GM19351 (cell line): ENCODE data around the gene FAM167B.
"Not testable (repeated sequence)": the region's sequence is repeated elsewhere in the genome, so short reads cannot be mapped to it uniquely, and the experiment has no call there.

Experiments
- ATAC-seq: cut with Tn5 transposase; IDR thresholded peaks from one replicate; pipeline ENCODE4 v1.9.1; 2021; ENCODE audit warnings: mild to moderate bottlenecking, moderate library complexity; ENCODE audit not compliant: unreplicated experiment

FAM167B gene

GRCh38 chr1:32255072-32256071 lies 8.3 kb downstream of the FAM167B start:
- ATAC-seq: no peak

DNA sequence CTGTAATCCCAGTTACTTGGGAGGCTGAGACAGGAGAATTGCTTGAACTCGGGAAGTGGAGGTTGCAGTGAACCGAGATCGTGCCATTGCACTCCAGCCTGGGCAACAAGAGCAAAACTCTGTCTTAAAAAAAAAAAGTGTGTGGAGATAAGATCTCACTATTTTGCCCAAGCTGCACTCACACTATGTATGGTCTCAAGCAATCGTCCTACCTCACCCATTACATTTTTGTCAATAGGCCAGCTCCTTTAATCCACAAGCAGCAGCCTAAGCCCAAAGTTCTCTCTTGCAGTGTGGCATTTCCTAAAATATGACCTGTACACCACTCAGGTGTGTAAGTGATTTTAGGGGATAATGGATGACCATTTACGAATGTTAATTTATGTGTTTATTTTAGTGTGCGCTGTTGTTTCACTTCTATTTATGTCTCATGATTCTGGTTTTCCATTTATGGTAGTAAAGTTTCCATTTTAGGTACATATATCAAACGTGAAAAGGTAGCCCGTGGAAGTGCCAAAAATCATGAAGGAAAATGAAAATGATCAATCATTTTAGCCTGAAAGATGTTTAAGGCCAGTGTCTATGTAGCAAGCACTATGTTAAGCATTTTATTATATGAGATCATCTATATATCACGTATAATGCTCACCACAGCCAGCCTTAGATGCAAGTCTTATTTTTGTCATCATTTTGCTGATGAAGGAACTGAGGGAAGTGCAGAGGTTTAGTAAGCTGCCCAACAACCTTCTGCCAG lies 9.6 kb downstream of the FAM167B start:
- ATAC-seq: no peak

DNA sequence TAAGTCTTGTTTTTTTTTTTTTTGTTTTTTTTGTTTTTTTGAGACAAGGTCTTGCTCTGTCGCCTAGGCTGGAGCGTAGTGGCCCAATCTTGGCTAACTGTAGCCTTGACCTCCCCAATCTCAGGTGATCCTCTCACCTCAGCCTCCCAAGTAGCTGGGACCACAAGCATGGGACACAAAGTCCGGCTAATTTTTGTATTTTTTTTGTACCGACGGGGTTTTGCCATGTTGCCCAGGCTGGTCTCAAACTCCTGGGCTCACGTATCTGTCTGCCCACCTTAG lies 10.1 kb downstream of the FAM167B start:
- no peak for ATAC-seq

GRCh38 chr1:32263236-32263593 lies 16.2 kb downstream of the FAM167B start:
- ATAC-seq: not testable (repeated sequence)

DNA sequence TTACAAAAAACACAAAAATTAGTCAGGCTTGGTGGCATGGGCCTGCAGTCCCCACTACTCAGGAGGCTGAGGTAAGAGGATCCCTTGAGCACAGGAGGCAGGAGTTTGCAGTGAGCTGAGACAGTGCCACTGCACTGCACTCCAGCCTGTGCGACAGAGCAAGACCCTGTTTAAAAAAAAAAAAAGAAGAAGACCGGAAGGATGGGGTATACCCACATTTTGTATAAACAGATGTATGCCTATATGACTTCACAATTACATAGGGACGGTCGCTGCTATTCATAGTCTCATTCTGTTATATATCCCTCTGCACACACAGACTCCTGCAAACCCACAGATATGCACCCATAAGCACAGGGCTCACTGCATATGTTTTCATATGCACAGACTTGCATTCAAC lies 16.7 kb downstream of the FAM167B start:
- ATAC-seq: no peak

DNA sequence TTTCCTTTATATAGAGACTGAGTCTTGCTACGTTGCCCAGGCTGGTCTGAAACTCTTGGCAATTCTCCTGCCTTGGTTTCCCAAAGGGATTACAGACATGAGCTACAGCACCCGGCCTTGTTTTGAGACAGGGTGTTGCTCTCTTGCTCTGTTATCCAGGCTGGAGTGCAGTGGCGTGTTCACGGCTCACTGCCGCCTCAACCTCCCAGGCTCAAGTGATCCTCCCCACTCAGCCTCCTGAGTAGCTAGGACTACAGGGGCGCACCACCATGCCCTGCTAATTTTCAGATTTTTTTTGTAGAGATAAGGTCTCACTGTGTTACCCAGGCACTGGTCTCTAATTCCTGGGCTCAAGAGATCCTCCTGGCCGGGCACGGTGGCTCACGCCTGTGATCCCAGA lies 18.8 kb downstream of the FAM167B start:
- no peak for ATAC-seq

GRCh38 chr1:32266921-32267591 lies 20.0 kb downstream of the FAM167B start:
- ATAC-seq: no peak

- no peak for ATAC-seq
Observed at GRCh38 chr1:32269744-32270143, 22.7 kb downstream of the FAM167B start.

- ATAC-seq: no peak
Observed at GRCh38 chr1:32272557-32273390, 25.8 kb downstream of the FAM167B start.

DNA sequence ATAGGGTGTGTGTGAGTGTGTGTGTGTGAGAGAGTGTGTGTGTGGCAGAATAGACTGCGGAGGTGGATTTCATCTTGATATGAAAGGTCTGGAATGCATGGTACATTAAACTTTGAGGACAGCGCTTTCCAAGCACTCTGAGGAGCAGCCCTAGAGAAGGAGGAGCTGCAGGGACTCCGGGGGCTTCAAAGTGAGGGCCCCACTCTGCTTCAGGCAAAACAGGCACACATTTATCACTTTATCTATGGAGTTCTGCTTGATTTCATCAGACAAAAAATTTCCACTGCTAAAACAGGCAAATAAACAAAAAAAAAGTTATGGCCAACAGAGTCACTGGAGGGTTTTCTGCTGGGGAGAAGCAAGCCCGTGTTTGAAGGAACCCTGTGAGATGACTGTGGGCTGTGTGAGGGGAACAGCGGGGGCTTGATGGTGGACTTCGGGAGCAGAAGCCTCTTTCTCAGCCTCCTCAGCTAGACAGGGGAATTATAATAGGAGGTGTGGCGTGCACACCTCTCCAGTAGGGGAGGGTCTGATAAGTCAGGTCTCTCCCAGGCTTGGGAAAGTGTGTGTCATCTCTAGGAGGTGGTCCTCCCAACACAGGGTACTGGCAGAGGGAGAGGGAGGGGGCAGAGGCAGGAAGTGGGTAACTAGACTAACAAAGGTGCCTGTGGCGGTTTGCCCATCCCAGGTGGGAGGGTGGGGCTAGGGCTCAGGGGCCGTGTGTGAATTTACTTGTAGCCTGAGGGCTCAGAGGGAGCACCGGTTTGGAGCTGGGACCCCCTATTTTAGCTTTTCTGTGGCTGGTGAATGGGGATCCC lies 26.6 kb downstream of the FAM167B start:
- no peak for ATAC-seq

DNA sequence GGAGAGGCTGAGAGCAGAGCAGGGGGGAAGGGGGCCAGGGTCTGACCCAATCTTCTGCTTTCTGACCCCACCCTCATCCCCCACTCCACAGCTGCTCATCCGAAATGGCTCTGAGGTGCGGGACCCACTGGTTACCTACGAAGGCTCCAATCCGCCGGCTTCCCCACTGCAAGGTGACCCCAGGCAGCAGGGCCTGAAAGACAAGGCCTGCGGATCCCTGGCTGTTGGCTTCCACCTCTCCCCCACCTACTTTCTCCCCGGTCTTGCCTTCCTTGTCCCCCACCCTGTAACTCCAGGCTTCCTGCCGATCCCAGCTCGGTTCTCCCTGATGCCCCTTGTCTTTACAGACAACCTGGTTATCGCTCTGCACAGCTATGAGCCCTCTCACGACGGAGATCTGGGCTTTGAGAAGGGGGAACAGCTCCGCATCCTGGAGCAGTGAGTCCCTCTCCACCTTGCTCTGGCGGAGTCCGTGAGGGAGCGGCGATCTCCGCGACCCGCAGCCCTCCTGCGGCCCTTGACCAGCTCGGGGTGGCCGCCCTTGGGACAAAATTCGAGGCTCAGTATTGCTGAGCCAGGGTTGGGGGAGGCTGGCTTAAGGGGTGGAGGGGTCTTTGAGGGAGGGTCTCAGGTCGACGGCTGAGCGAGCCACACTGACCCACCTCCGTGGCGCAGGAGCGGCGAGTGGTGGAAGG lies 27.8 kb downstream of the FAM167B start:
- ATAC-seq: no peak

GRCh38 chr1:32275424-32275823 lies 28.4 kb downstream of the FAM167B start:
- ATAC-seq: no peak

DNA sequence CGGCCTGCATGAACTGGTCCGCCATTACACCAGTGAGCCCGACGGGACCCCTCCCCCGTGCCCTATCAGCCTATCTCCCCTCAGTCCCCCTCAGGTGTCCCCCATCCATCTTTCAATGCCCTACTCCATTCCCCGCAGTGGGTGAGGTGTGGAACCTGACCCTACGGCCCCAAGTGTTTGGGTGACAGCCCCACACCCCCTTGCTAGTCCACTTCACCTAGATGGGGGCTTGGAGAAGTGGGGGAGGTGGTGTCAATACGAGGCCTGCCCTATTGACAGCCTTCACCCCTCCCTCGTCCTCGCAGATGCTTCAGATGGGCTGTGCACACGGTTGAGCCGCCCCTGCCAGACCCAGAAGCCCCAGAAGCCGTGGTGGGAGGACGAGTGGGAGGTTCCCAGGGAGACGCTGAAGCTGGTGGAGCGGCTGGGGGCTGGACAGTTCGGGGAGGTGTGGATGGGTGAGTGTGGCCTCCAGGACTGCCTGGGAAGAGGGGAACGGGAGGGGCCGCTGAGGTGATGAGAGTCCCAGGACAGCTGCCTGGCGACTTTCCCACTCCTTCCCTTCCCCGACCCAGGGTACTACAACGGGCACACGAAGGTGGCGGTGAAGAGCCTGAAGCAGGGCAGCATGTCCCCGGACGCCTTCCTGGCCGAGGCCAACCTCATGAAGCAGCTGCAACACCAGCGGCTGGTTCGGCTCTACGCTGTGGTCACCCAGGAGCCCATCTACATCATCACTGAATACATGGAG lies 29.2 kb downstream of the FAM167B start:
- ATAC-seq: no peak

DNA sequence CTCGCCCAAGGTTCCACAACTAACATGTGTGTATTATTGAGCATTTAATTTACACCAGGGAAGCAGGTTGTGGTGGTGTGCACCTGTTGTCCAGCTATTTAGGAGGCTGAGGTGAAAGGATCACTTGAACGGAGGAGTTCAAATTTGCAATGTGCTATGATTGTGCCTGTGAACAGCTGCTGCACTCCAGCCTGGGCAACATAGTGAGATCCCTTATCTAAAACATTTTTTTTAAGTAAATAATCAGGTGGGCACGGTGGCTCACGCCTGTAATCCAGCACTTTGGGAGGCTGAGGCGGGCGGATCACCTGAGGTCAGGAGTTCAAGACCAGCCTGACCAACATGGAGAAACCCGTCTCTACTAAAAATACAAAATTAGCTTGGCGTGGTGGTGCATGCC lies 37.8 kb downstream of the FAM167B start:
- not testable (repeated sequence) for ATAC-seq

- ATAC-seq: no peak
Observed at GRCh38 chr1:32285658-32286057, 38.6 kb downstream of the FAM167B start.

GRCh38 chr1:32286763-32287162 lies 39.7 kb downstream of the FAM167B start:
- no peak for ATAC-seq

- no peak for ATAC-seq
Observed at GRCh38 chr1:32289256-32289655, 42.2 kb downstream of the FAM167B start.

- ATAC-seq: no peak
Observed at GRCh38 chr1:32291145-32291707, 44.2 kb downstream of the FAM167B start.
